Measurements from ENCODE around the gene CCDC167.
"Not testable (repeated sequence)": the region's sequence is repeated elsewhere in the genome, so short reads cannot be mapped to it uniquely, and the experiment has no call there.

Gene CCDC167

GRCh38 chr6:37473364-37474095, 26.2 kb downstream of the CCDC167 start:
- no peak for DNase-seq (ENCODE audit: low read depth in 3 of 3, low spot score in 1 of 3)

- DNase-seq (ENCODE audit: low read depth in 3 of 3, low spot score in 1 of 3), result no peak
Observed at GRCh38 chr6:37467718-37468117, 32.0 kb downstream of the CCDC167 start.

GRCh38 chr6:37463110-37463509, 36.6 kb downstream of the CCDC167 start:
- no peak for DNase-seq (ENCODE audit: low read depth in 3 of 3, low spot score in 1 of 3)

- no peak for DNase-seq (ENCODE audit: low read depth in 3 of 3, low spot score in 1 of 3)
Observed at GRCh38 chr6:37460805-37461204, 38.9 kb downstream of the CCDC167 start.

- no peak for DNase-seq (ENCODE audit: low read depth in 3 of 3, low spot score in 1 of 3)
Observed at GRCh38 chr6:37459981-37460800, 39.5 kb downstream of the CCDC167 start.

GRCh38 chr6:37456816-37457560, 42.7 kb downstream of the CCDC167 start:
- no peak for DNase-seq (ENCODE audit: low read depth in 3 of 3, low spot score in 1 of 3)

GRCh38 chr6:37456126-37456525, 43.6 kb downstream of the CCDC167 start:
- DNase-seq (ENCODE audit: low read depth in 3 of 3, low spot score in 1 of 3), result no peak

GRCh38 chr6:37454420-37455140, 45.1 kb downstream of the CCDC167 start:
- DNase-seq (ENCODE audit: low read depth in 3 of 3, low spot score in 1 of 3), result no peak

- no peak for DNase-seq (ENCODE audit: low read depth in 3 of 3, low spot score in 1 of 3)
Observed at GRCh38 chr6:37452522-37452921, 47.2 kb downstream of the CCDC167 start.

GRCh38 chr6:37451441-37452193, 48.1 kb downstream of the CCDC167 start:
- no peak for DNase-seq (ENCODE audit: low read depth in 3 of 3, low spot score in 1 of 3)

GRCh38 chr6:37449984-37450383, 49.7 kb downstream of the CCDC167 start:
- DNase-seq (ENCODE audit: low read depth in 3 of 3, low spot score in 1 of 3), result no peak

- DNase-seq (ENCODE audit: low read depth in 3 of 3, low spot score in 1 of 3), result not testable (repeated sequence)
Observed at GRCh38 chr6:37443216-37443542, 56.5 kb downstream of the CCDC167 start.

- no peak for DNase-seq (ENCODE audit: low read depth in 3 of 3, low spot score in 1 of 3)
Observed at GRCh38 chr6:37442416-37443215, 57.1 kb downstream of the CCDC167 start.

GRCh38 chr6:37441651-37442050, 58.0 kb downstream of the CCDC167 start:
- DNase-seq (ENCODE audit: low read depth in 3 of 3, low spot score in 1 of 3), result no peak

GRCh38 chr6:37438930-37439329, 60.8 kb downstream of the CCDC167 start:
- DNase-seq (ENCODE audit: low read depth in 3 of 3, low spot score in 1 of 3), result no peak

- no peak for DNase-seq (ENCODE audit: low read depth in 3 of 3, low spot score in 1 of 3)
Observed at GRCh38 chr6:37435816-37436215, 63.9 kb downstream of the CCDC167 start.

- DNase-seq (ENCODE audit: low read depth in 3 of 3, low spot score in 1 of 3), result no peak
Observed at GRCh38 chr6:37435373-37435772, 64.3 kb downstream of the CCDC167 start.

- DNase-seq (ENCODE audit: low read depth in 3 of 3, low spot score in 1 of 3), result peak in 2 of 3 donors; percentile 6 to 21
Observed at GRCh38 chr6:37433657-37434271, 65.9 kb downstream of the CCDC167 start.
